ENCODE results near the gene ODAD2. TPM values are rescaled to one million over a fixed set of nuclear protein-coding genes. Genes with fewer than 3 reads are reported as not detected.

Gene ODAD2
- total RNA-seq, 1 experiment from 2014 or later: not detected

DNA sequence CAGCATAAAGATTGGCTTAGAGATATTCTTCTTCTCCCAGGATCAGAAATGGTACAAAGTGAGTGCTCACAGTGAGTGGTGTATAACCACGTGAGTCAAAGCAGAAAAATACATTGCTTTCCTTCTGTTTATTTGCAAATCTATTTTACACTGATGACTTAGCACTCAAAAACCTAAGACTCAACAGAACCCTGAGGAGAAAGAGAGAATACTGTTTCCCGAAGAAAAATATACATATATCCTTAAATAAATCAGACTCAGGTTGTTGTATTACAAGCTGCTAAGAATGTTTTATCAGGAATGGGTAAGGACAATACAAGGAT is 48.7 kb downstream of the ODAD2 start:
- in situ Hi-C loops (cut with HindIII; ENCODE audit: low pct_unique_long_range_greater_than_20kb, low sequenced_read_pairs): no loop called here
- intact Hi-C loops (cut with micrococcal nuclease; ENCODE audit: unreplicated experiment): no loop called here
- no peak for DNase-seq (ENCODE audit: low read depth, low spot score)
- no peaks in the 10 kb centered on the region for H3K27me3 ChIP-seq (ENCODE audit: control insufficient read depth, insufficient read depth, low read length)
- H3K4me1 ChIP-seq (ENCODE audit: control insufficient read depth, insufficient read depth, low read length): no peaks in the 10 kb centered on the region
- no TSS peak for BruUV-seq (replicated peaks)
- H3K9me3 ChIP-seq (ENCODE audit: control insufficient read depth, insufficient read depth, low read depth, low read length): no peaks in the 10 kb centered on the region
- no peak for ATAC-seq
- H3K36me3 ChIP-seq (ENCODE audit: control insufficient read depth, insufficient read depth, low read length): no peaks in the 10 kb centered on the region
- CTCF ChIA-PET: no interaction called here
- TF ChIP-seq, protein P1, sequence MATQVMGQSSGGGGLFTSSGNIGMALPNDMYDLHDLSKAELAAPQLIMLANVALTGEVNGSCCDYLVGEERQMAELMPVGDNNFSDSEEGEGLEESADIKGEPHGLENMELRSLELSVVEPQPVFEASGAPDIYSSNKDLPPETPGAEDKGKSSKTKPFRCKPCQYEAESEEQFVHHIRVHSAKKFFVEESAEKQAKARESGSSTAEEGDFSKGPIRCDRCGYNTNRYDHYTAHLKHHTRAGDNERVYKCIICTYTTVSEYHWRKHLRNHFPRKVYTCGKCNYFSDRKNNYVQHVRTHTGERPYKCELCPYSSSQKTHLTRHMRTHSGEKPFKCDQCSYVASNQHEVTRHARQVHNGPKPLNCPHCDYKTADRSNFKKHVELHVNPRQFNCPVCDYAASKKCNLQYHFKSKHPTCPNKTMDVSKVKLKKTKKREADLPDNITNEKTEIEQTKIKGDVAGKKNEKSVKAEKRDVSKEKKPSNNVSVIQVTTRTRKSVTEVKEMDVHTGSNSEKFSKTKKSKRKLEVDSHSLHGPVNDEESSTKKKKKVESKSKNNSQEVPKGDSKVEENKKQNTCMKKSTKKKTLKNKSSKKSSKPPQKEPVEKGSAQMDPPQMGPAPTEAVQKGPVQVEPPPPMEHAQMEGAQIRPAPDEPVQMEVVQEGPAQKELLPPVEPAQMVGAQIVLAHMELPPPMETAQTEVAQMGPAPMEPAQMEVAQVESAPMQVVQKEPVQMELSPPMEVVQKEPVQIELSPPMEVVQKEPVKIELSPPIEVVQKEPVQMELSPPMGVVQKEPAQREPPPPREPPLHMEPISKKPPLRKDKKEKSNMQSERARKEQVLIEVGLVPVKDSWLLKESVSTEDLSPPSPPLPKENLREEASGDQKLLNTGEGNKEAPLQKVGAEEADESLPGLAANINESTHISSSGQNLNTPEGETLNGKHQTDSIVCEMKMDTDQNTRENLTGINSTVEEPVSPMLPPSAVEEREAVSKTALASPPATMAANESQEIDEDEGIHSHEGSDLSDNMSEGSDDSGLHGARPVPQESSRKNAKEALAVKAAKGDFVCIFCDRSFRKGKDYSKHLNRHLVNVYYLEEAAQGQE (IDR thresholded peaks at IDR 0.05; ENCODE audit: insufficient read depth in 1 of 2, low read depth in 2 of 2, low read length in 1 of 2): no peak
- TF ChIP-seq, protein P2, sequence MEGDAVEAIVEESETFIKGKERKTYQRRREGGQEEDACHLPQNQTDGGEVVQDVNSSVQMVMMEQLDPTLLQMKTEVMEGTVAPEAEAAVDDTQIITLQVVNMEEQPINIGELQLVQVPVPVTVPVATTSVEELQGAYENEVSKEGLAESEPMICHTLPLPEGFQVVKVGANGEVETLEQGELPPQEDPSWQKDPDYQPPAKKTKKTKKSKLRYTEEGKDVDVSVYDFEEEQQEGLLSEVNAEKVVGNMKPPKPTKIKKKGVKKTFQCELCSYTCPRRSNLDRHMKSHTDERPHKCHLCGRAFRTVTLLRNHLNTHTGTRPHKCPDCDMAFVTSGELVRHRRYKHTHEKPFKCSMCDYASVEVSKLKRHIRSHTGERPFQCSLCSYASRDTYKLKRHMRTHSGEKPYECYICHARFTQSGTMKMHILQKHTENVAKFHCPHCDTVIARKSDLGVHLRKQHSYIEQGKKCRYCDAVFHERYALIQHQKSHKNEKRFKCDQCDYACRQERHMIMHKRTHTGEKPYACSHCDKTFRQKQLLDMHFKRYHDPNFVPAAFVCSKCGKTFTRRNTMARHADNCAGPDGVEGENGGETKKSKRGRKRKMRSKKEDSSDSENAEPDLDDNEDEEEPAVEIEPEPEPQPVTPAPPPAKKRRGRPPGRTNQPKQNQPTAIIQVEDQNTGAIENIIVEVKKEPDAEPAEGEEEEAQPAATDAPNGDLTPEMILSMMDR (IDR thresholded peaks at IDR 0.05): no peak
- TF ChIP-seq SIN3A (IDR thresholded peaks at IDR 0.05; ENCODE audit: borderline replicate concordance, insufficient read depth, low read depth, low read length): no peak
- no peak overlapping the region for H3K27ac ChIP-seq (ENCODE audit: low read length)
- H3K4me3 ChIP-seq (ENCODE audit: low read depth in 2 of 2, low read length in 2 of 2): no peak overlapping the region
- POLR2A ChIA-PET: no interaction called here

DNA sequence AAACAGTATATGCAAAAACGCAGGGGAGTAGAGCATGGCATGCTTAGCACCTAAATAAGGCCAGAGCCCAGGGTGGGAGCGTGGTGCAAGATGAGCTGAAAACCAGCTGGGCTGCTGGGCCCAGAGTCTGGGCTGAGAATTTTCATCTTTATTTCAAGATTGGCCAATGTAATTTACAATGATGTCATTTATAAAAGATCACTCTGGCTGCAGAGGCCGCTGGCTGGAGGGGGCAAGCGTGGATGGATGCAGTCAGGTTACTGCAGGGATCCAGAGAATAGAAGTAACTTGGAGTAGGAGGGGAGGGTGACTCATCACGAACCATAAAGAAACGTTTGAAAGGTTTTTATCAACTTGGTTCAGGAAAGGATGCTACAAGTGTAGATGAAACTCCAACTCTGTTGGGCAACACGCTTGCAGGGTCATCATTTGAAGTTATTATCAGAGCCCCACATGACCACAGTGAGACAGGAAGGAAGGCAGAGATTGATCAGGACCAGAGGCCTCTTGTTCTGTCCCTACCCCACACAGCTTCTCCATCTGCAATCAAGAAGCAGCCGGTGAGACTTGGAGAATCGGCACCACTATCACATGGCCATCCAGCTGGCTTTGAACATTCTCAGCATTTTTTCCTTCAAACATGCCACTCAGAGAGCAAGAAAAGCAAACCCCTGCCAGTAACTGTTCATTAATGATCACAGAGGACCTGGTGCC is 49.2 kb downstream of the ODAD2 start:
- DNase-seq (ENCODE audit: low read depth, low spot score) (no peak), ATAC-seq (no peak)
- Histone ChIP-seq H3K36me3 (ENCODE audit: control insufficient read depth, insufficient read depth, low read length) (no peaks in the 10 kb centered on the region), H3K9me3 (ENCODE audit: control insufficient read depth, insufficient read depth, low read depth, low read length) (no peaks in the 10 kb centered on the region), H3K4me1 (ENCODE audit: control insufficient read depth, insufficient read depth, low read length) (no peaks in the 10 kb centered on the region), H3K4me3 (ENCODE audit: low read depth in 2 of 2, low read length in 2 of 2) (no peak overlapping the region), H3K27ac (ENCODE audit: low read length) (no peak overlapping the region), H3K27me3 (ENCODE audit: control insufficient read depth, insufficient read depth, low read length) (no peaks in the 10 kb centered on the region)
- ChIA-PET CTCF (no interaction called here), POLR2A (no interaction called here)
- TF ChIP-seq SIN3A (IDR thresholded peaks at IDR 0.05; ENCODE audit: borderline replicate concordance, insufficient read depth, low read depth, low read length) (no peak), TCF7L2 (IDR thresholded peaks at IDR 0.05; ENCODE audit: low read depth, low read length) (no peak), POLR2AphosphoS5 (IDR thresholded peaks at IDR 0.05; ENCODE audit: low read depth, low read length) (no peak)
- TF ChIP-seq, protein P2 (IDR thresholded peaks at IDR 0.05): no peak
- TF ChIP-seq, protein P1 (IDR thresholded peaks at IDR 0.05; ENCODE audit: insufficient read depth in 1 of 2, low read depth in 2 of 2, low read length in 1 of 2): no peak
- BruUV-seq (replicated peaks): no TSS peak
- in situ Hi-C loops (cut with HindIII; ENCODE audit: low pct_unique_long_range_greater_than_20kb, low sequenced_read_pairs): no loop called here
- intact Hi-C loops (cut with micrococcal nuclease; ENCODE audit: unreplicated experiment): no loop called here
